Thyroid gland (tissue), 4 donors: ENCODE results near the gene ZSCAN25. TPM values are rescaled to one million over a fixed set of nuclear protein-coding genes. Genes with fewer than 3 reads are reported as not detected.

Experiments
- DNase-seq, 2 donors: peaks; one replicate each; pipeline ENCODE4 v3.0.0-alpha.2; 2019
- H3K27ac ChIP-seq, 3 donors: fragments of 200-600 bp; sonication (generic); 1 replicate in 2 of 3; 2 replicates in 1 of 3; pipeline ENCODE4 v1.5.1; 2016 to 2019; ENCODE audit warnings: mild to moderate bottlenecking in 1 of 3, moderate library complexity in 1 of 3
- H3K27me3 ChIP-seq: fragments of 200-600 bp; sonication (generic); one replicate; pipeline ENCODE4 v1.5.1; 2019
- H3K36me3 ChIP-seq, 2 donors: fragments of 200-600 bp; sonication (generic); one replicate each; pipeline ENCODE4 v1.5.1; 2016 to 2019
- H3K4me1 ChIP-seq, 2 donors: fragments of 200-600 bp; sonication (generic); one replicate each; pipeline ENCODE4 v1.5.1; 2017 to 2019
- H3K4me3 ChIP-seq, 3 donors: fragments of 200-600 bp; sonication (generic); replicated peaks in 1 of 3; 1 replicate in 2 of 3; 2 replicates in 1 of 3; pipeline ENCODE4 v1.5.1; 2016; ENCODE audit warnings: mild to moderate bottlenecking in 1 of 3
- H3K9me3 ChIP-seq: fragments of 200-600 bp; sonication (generic); one replicate; pipeline ENCODE4 v1.5.1; 2017
- POLR2A ChIP-seq, 2 donors: fragments of 450-650 bp; IDR thresholded peaks; one replicate each; pipeline ENCODE4 v1.6.1; 2017; ENCODE audit warnings: antibody characterized with exemption in 2 of 2, mild to moderate bottlenecking in 2 of 2, moderate library complexity in 1 of 2
- WGBS, 2 donors: methylation state at CpG; one replicate each; pipeline ENCODE4 v1.1.5; 2017; 5-methylcytosine and 5-hydroxymethylcytosine counted together
- intact Hi-C: fragments of 100-400 bp; cut with DNase I; formaldehyde crosslinking; loops from one replicate; pipeline ENCODE4 v1.15.1; 2023
- total RNA-seq, 4 donors: library from RNA; depleted of rRNA; stranded (reverse); fragments of >200 nt; gene quantifications; one replicate each; pipeline ENCODE4 v1.2.3, GENCODE V29; 2016
- TF ChIP-seq, protein P1 (sequence below), 6 experiments: fragments of 200-600 bp in 3 of 6; fragments of 450-650 bp in 3 of 6; sonication (generic) in 3 of 6; IDR thresholded peaks; one replicate each; pipeline ENCODE4 v1.5.1; 2016 to 2019; ENCODE audit warnings: antibody characterized with exemption in 6 of 6, mild to moderate bottlenecking in 2 of 6, inconsistent platforms in 1 of 6, moderate library complexity in 1 of 6

The ZSCAN25 gene
- total RNA-seq, 4 donors from 2014 or later: 17.5 to 32.4 (median 23.8) TPM

DNA sequence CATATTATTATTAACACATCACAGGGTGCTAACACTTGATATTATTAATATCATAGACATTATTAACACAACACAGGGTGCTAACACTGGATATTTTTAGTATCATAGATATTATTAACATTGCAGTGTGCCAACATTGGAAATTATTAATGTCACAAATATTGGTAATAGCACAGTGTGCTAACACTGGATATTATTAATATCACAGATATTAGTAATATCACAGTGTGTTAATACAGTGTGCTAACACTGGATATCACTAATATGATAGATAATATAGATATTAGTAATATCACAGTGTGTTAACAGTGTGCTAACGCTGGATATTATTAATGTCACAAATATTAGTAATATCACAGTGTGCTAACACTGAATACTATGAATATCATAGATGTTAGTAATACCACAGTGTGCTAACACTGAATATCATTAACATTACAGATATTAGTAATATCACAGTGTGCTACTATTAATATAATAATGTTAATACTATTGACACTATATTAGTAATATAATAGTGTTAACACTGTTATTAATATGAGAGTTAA, 20.3 kb upstream of the ZSCAN25 start:
- no peaks in the 10 kb centered on the region for H3K4me1 ChIP-seq
- no peaks in the 10 kb centered on the region for H3K27me3 ChIP-seq
- H3K4me3 ChIP-seq: no peak overlapping the region
- TF ChIP-seq, protein P1, sequence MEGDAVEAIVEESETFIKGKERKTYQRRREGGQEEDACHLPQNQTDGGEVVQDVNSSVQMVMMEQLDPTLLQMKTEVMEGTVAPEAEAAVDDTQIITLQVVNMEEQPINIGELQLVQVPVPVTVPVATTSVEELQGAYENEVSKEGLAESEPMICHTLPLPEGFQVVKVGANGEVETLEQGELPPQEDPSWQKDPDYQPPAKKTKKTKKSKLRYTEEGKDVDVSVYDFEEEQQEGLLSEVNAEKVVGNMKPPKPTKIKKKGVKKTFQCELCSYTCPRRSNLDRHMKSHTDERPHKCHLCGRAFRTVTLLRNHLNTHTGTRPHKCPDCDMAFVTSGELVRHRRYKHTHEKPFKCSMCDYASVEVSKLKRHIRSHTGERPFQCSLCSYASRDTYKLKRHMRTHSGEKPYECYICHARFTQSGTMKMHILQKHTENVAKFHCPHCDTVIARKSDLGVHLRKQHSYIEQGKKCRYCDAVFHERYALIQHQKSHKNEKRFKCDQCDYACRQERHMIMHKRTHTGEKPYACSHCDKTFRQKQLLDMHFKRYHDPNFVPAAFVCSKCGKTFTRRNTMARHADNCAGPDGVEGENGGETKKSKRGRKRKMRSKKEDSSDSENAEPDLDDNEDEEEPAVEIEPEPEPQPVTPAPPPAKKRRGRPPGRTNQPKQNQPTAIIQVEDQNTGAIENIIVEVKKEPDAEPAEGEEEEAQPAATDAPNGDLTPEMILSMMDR (IDR thresholded peaks at IDR 0.05): no peak
- no peak for TF ChIP-seq POLR2A (IDR thresholded peaks at IDR 0.05)
- H3K9me3 ChIP-seq: no peaks in the 10 kb centered on the region
- no peaks in the 10 kb centered on the region for H3K36me3 ChIP-seq
- H3K27ac ChIP-seq: no peak overlapping the region
- intact Hi-C loops: no loop called here
- no peak for DNase-seq
- 90 to 93% methylated on average over 1 of the region's 1 CpG for WGBS, 2 donors

DNA sequence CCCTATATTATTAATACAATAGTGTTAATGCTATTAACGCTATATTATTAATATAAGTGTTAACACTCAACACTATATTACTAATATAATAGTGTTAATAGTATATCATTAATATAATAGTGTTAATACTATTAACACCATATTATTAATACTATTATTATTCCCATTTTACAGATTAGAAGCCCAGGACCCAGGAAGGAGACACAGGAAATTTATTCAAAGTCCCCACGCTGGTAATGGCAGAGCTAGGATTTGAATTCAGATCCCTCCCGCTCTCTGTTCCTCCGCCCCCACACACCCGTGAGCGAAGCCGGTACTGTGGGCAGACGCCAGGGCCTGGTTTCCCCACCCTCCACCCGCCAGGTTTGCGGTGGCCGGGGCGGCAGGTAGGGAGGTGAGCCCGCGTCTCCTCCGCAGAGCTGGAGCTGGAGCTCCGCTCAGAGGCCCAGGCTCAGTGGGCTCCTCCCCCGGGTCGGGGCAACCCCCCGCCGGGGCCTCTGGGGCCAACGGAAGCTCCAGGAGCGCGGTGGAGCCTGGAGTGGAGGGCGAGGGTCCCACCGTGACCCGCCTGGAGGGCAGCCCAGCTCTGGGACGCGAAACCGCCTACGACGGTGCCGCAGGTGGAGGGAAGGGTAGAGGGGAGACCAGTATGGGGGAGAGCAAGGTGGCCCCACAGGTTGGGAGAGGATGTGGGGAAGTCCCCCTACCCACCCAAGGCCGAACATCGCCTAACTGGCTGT, 18.8 kb upstream of the ZSCAN25 start, which contains the start of gene TMEM225B:
Gene TMEM225B, plus strand, starts transcription at position 506 of the 740 bp plus-strand sequence. CDS start 6,122 bp downstream, outside the sequence.
- H3K9me3 ChIP-seq: no peaks in the 10 kb centered on the region
- no peak within 1 kb of the TSS for H3K27ac ChIP-seq
- TF ChIP-seq, protein P1 (IDR thresholded peaks at IDR 0.05): no peak
- H3K4me1 ChIP-seq: no peaks in the 10 kb centered on the region
- no peaks in the 10 kb centered on the region for H3K27me3 ChIP-seq
- H3K36me3 ChIP-seq: no peaks in the 10 kb centered on the region
- no peak within 1 kb of the TSS for H3K4me3 ChIP-seq
- DNase-seq: no peak
- intact Hi-C loops: no loop called here
- 62 to 74% methylated on average over 21 to 23 of the region's 34 CpGs for WGBS, 2 donors

DNA sequence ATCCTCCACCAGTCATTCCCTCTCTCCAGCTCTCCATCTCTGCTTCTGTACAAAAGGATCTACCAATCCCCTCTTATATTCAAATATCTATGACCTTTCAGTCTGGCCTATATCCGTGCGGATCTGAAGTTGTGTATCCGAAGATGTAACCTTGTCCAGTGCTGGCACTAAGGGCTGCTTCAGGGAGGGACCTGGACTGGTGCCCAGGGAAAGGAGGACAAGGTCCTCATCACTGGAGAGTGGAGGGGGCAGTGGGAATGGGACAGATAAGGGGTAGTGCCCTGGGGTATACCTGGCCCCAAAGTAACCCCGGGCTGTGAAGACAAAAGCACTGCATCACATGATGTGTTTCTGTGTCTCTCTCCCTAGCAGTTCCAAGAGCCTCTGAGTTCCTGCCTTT, 16.9 kb upstream of the ZSCAN25 start:
- H3K4me3 ChIP-seq: no peak overlapping the region
- H3K27me3 ChIP-seq: no peaks in the 10 kb centered on the region
- intact Hi-C loops: no loop called here
- H3K9me3 ChIP-seq: no peaks in the 10 kb centered on the region
- no peak for DNase-seq
- no peak overlapping the region for H3K27ac ChIP-seq
- no peaks in the 10 kb centered on the region for H3K4me1 ChIP-seq
- no peak for TF ChIP-seq POLR2A (IDR thresholded peaks at IDR 0.05)
- TF ChIP-seq, protein P1 (IDR thresholded peaks at IDR 0.05): no peak
- WGBS, 2 donors: 80 to 85% methylated on average over 4 of the region's 4 CpGs
- no peaks in the 10 kb centered on the region for H3K36me3 ChIP-seq

DNA sequence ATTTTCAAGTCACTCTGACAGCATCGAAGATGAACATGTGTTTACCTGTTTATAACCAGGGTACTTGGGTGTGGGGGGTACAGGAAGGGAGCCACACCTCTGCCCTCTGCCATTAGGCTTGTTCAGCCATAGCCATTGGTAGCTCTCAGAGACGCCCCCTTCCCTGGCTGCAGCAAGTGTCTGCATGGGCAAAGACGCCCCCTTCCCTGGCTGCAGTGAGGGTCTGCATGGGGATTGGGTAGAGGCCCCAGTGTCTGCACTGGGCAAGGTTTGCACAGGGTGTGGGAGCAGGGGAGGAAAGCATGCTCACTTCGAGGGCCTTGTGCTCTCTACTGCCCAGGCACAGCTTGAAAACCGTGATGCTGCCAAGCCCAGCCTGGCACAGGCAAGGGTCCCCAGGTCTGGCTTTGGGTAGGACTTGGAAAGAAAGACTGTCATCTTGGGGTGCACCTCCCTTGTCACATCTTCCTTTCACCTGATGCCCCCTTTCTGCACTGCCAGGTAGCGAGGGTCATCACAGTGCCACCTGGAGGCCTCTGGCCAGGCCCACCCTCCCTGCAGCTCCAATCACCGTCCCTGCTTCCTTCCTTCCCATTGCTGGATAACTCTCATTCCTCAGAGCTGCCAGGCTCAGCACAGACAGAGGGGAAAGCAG, 15.0 kb upstream of the ZSCAN25 start:
- intact Hi-C loops: no loop called here

More for the DNA sequence above, 15.0 kb upstream of the ZSCAN25 start:
- Histone ChIP-seq H3K4me1 (no peaks in the 10 kb centered on the region), H3K36me3 (no peaks in the 10 kb centered on the region), H3K27ac (no peak overlapping the region), H3K4me3 (no peak overlapping the region), H3K9me3 (no peaks in the 10 kb centered on the region), H3K27me3 (no peaks in the 10 kb centered on the region)
- 63 to 65% methylated on average over 6 to 7 of the region's 7 CpGs for WGBS, 2 donors
- no peak for DNase-seq
- no peak for TF ChIP-seq POLR2A (IDR thresholded peaks at IDR 0.05)
- TF ChIP-seq, protein P1 (IDR thresholded peaks at IDR 0.05): no peak
